ENCODE results near the gene BCKDK.
"Not testable (repeated sequence)": the region's sequence is repeated elsewhere in the genome, so short reads cannot be mapped to it uniquely, and the experiment has no call there.

BCKDK gene

GRCh38 chr16:31138621-31139578 is 30.7 kb downstream of the BCKDK start:
- no peaks in the 10 kb centered on the region for H3K9me3 ChIP-seq (ENCODE audit: control insufficient read depth in 1 of 2, low read length in 2 of 2)
- no peaks in the 10 kb centered on the region for H3K27me3 ChIP-seq (ENCODE audit: low read depth, low read length)
- H3K4me3 ChIP-seq (ENCODE audit: low read depth in 1 of 2, low read length in 2 of 2), result no peak overlapping the region
- no peaks in the 10 kb centered on the region for H3K36me3 ChIP-seq (ENCODE audit: control insufficient read depth in 1 of 2, insufficient read depth in 2 of 2, low read length in 2 of 2)
- peaks cover 5 to 27% of the 10 kb centered on the region in 2 donors for H3K4me1 ChIP-seq (ENCODE audit: control insufficient read depth in 1 of 2, insufficient read depth in 2 of 2, low read length in 2 of 2)
- no peak overlapping the region for H3K27ac ChIP-seq (ENCODE audit: low read length)

GRCh38 chr16:31141071-31141469 is 32.9 kb downstream of the BCKDK start:
- H3K27ac ChIP-seq (ENCODE audit: low read length), result peak overlapping the region; percentile 80
- H3K27me3 ChIP-seq (ENCODE audit: low read depth, low read length); H3K36me3 ChIP-seq (ENCODE audit: control insufficient read depth in 1 of 2, insufficient read depth in 2 of 2, low read length in 2 of 2); H3K9me3 ChIP-seq (ENCODE audit: control insufficient read depth in 1 of 2, low read length in 2 of 2): not testable (repeated sequence)
- H3K4me1 ChIP-seq (ENCODE audit: control insufficient read depth in 1 of 2, insufficient read depth in 2 of 2, low read length in 2 of 2), result peaks cover 5 to 19% of the 10 kb centered on the region in 2 donors
- peak overlapping the region in 1 of 2 donors; percentile 57 for H3K4me3 ChIP-seq (ENCODE audit: low read depth in 1 of 2, low read length in 2 of 2)

GRCh38 chr16:31141489-31142108 is 33.4 kb downstream of the BCKDK start:
- Histone ChIP-seq H3K9me3 (ENCODE audit: control insufficient read depth in 1 of 2, low read length in 2 of 2) (no peaks in the 10 kb centered on the region), H3K4me3 (ENCODE audit: low read depth in 1 of 2, low read length in 2 of 2) (peak overlapping the region; percentile 54 to 57), H3K4me1 (ENCODE audit: control insufficient read depth in 1 of 2, insufficient read depth in 2 of 2, low read length in 2 of 2) (peaks cover 5 to 19% of the 10 kb centered on the region in 2 donors), H3K36me3 (ENCODE audit: control insufficient read depth in 1 of 2, insufficient read depth in 2 of 2, low read length in 2 of 2) (no peaks in the 10 kb centered on the region), H3K27ac (ENCODE audit: low read length) (peak overlapping the region; percentile 80), H3K27me3 (ENCODE audit: low read depth, low read length) (no peaks in the 10 kb centered on the region)

GRCh38 chr16:31142109-31143010 is 34.2 kb downstream of the BCKDK start:
- Histone ChIP-seq H3K36me3 (ENCODE audit: control insufficient read depth in 1 of 2, insufficient read depth in 2 of 2, low read length in 2 of 2) (no peaks in the 10 kb centered on the region), H3K4me1 (ENCODE audit: control insufficient read depth in 1 of 2, insufficient read depth in 2 of 2, low read length in 2 of 2) (peaks cover 5 to 19% of the 10 kb centered on the region in 2 donors), H3K4me3 (ENCODE audit: low read depth in 1 of 2, low read length in 2 of 2) (peak overlapping the region; percentile 54 to 57), H3K9me3 (ENCODE audit: control insufficient read depth in 1 of 2, low read length in 2 of 2) (no peaks in the 10 kb centered on the region), H3K27me3 (ENCODE audit: low read depth, low read length) (no peaks in the 10 kb centered on the region), H3K27ac (ENCODE audit: low read length) (peak overlapping the region; percentile 80)

- Histone ChIP-seq H3K4me3 (ENCODE audit: low read depth in 1 of 2, low read length in 2 of 2) (peak overlapping the region in 1 of 2 donors; percentile 54), H3K27me3 (ENCODE audit: low read depth, low read length) (no peaks in the 10 kb centered on the region), H3K27ac (ENCODE audit: low read length) (no peak overlapping the region), H3K9me3 (ENCODE audit: control insufficient read depth in 1 of 2, low read length in 2 of 2) (no peaks in the 10 kb centered on the region), H3K4me1 (ENCODE audit: control insufficient read depth in 1 of 2, insufficient read depth in 2 of 2, low read length in 2 of 2) (peaks cover 5 to 19% of the 10 kb centered on the region in 2 donors), H3K36me3 (ENCODE audit: control insufficient read depth in 1 of 2, insufficient read depth in 2 of 2, low read length in 2 of 2) (no peaks in the 10 kb centered on the region)
Measured at GRCh38 chr16:31143011-31143693, 35.0 kb downstream of the BCKDK start.

GRCh38 chr16:31143694-31144148 is 35.5 kb downstream of the BCKDK start:
- Histone ChIP-seq H3K27ac (ENCODE audit: low read length) (no peak overlapping the region), H3K27me3 (ENCODE audit: low read depth, low read length) (no peaks in the 10 kb centered on the region), H3K36me3 (ENCODE audit: control insufficient read depth in 1 of 2, insufficient read depth in 2 of 2, low read length in 2 of 2) (no peaks in the 10 kb centered on the region), H3K4me3 (ENCODE audit: low read depth in 1 of 2, low read length in 2 of 2) (no peak overlapping the region), H3K9me3 (ENCODE audit: control insufficient read depth in 1 of 2, low read length in 2 of 2) (no peaks in the 10 kb centered on the region), H3K4me1 (ENCODE audit: control insufficient read depth in 1 of 2, insufficient read depth in 2 of 2, low read length in 2 of 2) (peaks cover 5 to 19% of the 10 kb centered on the region in 2 donors)

- not testable (repeated sequence) for H3K36me3 ChIP-seq (ENCODE audit: control insufficient read depth in 1 of 2, insufficient read depth in 2 of 2, low read length in 2 of 2); H3K27ac ChIP-seq (ENCODE audit: low read length); H3K9me3 ChIP-seq (ENCODE audit: control insufficient read depth in 1 of 2, low read length in 2 of 2); H3K27me3 ChIP-seq (ENCODE audit: low read depth, low read length); H3K4me3 ChIP-seq (ENCODE audit: low read depth in 1 of 2, low read length in 2 of 2)
- peaks cover 5 to 19% of the 10 kb centered on the region in 2 donors for H3K4me1 ChIP-seq (ENCODE audit: control insufficient read depth in 1 of 2, insufficient read depth in 2 of 2, low read length in 2 of 2)
Measured at GRCh38 chr16:31144418-31144817, 36.2 kb downstream of the BCKDK start.

- Histone ChIP-seq H3K27ac (ENCODE audit: low read length) (no peak overlapping the region), H3K27me3 (ENCODE audit: low read depth, low read length) (no peaks in the 10 kb centered on the region), H3K4me3 (ENCODE audit: low read depth in 1 of 2, low read length in 2 of 2) (no peak overlapping the region)
Measured at GRCh38 chr16:31145398-31145990, 37.3 kb downstream of the BCKDK start.

GRCh38 chr16:31147574-31147973 is 39.4 kb downstream of the BCKDK start:
- Histone ChIP-seq H3K27ac (ENCODE audit: low read length) (no peak overlapping the region), H3K27me3 (ENCODE audit: low read depth, low read length) (no peaks in the 10 kb centered on the region)

More at GRCh38 chr16:31145398-31145990, 37.3 kb downstream of the BCKDK start:
- Histone ChIP-seq H3K36me3 (ENCODE audit: control insufficient read depth in 1 of 2, insufficient read depth in 2 of 2, low read length in 2 of 2) (no peaks in the 10 kb centered on the region), H3K9me3 (ENCODE audit: control insufficient read depth in 1 of 2, low read length in 2 of 2) (no peaks in the 10 kb centered on the region), H3K4me1 (ENCODE audit: control insufficient read depth in 1 of 2, insufficient read depth in 2 of 2, low read length in 2 of 2) (peaks cover 5 to 19% of the 10 kb centered on the region in 2 donors)

GRCh38 chr16:31148281-31148728 is 40.1 kb downstream of the BCKDK start:
- Histone ChIP-seq H3K27ac (ENCODE audit: low read length) (no peak overlapping the region), H3K36me3 (ENCODE audit: control insufficient read depth in 1 of 2, insufficient read depth in 2 of 2, low read length in 2 of 2) (no peaks in the 10 kb centered on the region), H3K4me3 (ENCODE audit: low read depth in 1 of 2, low read length in 2 of 2) (no peak overlapping the region), H3K4me1 (ENCODE audit: control insufficient read depth in 1 of 2, insufficient read depth in 2 of 2, low read length in 2 of 2) (no peaks in the 10 kb centered on the region), H3K27me3 (ENCODE audit: low read depth, low read length) (no peaks in the 10 kb centered on the region), H3K9me3 (ENCODE audit: control insufficient read depth in 1 of 2, low read length in 2 of 2) (no peaks in the 10 kb centered on the region)

More at GRCh38 chr16:31147574-31147973, 39.4 kb downstream of the BCKDK start:
- Histone ChIP-seq H3K4me3 (ENCODE audit: low read depth in 1 of 2, low read length in 2 of 2) (no peak overlapping the region), H3K9me3 (ENCODE audit: control insufficient read depth in 1 of 2, low read length in 2 of 2) (no peaks in the 10 kb centered on the region), H3K36me3 (ENCODE audit: control insufficient read depth in 1 of 2, insufficient read depth in 2 of 2, low read length in 2 of 2) (no peaks in the 10 kb centered on the region), H3K4me1 (ENCODE audit: control insufficient read depth in 1 of 2, insufficient read depth in 2 of 2, low read length in 2 of 2) (peaks cover 0 to 6% of the 10 kb centered on the region in 2 donors)

All from muscle layer of duodenum (tissue), 2 donors.